H1 (cell line): ENCODE data around the gene FNDC7.

Experiments used
- JUN ChIP-seq: IDR thresholded peaks from 2 replicates; pipeline ENCODE4 v1.6.1; 2011; ENCODE audit warnings: low read depth, mild to moderate bottlenecking, improper control_type of control experiment, low read length
- JUND ChIP-seq: IDR thresholded peaks from 2 replicates; pipeline ENCODE4 v1.6.1; 2011; ENCODE audit warnings: mild to moderate bottlenecking, improper control_type of control experiment, low read length
- MAFK ChIP-seq: IDR thresholded peaks from 2 replicates; pipeline ENCODE4 v1.6.1; 2012; ENCODE audit warnings: low read depth, mild to moderate bottlenecking, improper control_type of control experiment, low read length
- POLR2A ChIP-seq, 2 experiments: IDR thresholded peaks; 1 replicate in 1 of 2; 2 replicates in 1 of 2; pipeline ENCODE4 v1.6.1; 2011; ENCODE audit warnings: low read depth in 2 of 2, low read length in 2 of 2, mild to moderate bottlenecking in 2 of 2; ENCODE audit errors: control extremely low read depth in 1 of 2
- POLR2AphosphoS5 ChIP-seq: IDR thresholded peaks from 2 replicates; pipeline ENCODE4 v1.6.1; 2011; ENCODE audit warnings: low read depth, low read length
- RFX5 ChIP-seq: IDR thresholded peaks from 2 replicates; pipeline ENCODE4 v1.6.1; 2011; ENCODE audit warnings: low read depth, low read length, improper control_type of control experiment, borderline replicate concordance
- RXRA ChIP-seq: IDR thresholded peaks from 2 replicates; pipeline ENCODE4 v1.6.1; 2011; ENCODE audit warnings: low read depth, mild to moderate bottlenecking, low read length, moderate library complexity; ENCODE audit not compliant: insufficient read depth
- SIX5 ChIP-seq: IDR thresholded peaks from 2 replicates; pipeline ENCODE4 v1.6.1; 2011; ENCODE audit warnings: mild to moderate bottlenecking, low read depth, low read length
- SUZ12 ChIP-seq: fragments of 200-600 bp; sonication (generic); IDR thresholded peaks from 2 replicates; pipeline ENCODE4 v1.6.1; 2012; ENCODE audit warnings: mild to moderate bottlenecking, inconsistent platforms, low read length, moderate library complexity, mixed read lengths
- TCF12 ChIP-seq: IDR thresholded peaks from 2 replicates; pipeline ENCODE4 v1.6.1; 2011; ENCODE audit warnings: low read depth, mild to moderate bottlenecking, low read length
- YY1 ChIP-seq: IDR thresholded peaks from 2 replicates; pipeline ENCODE4 v1.6.1; 2011; ENCODE audit warnings: low read depth, mild to moderate bottlenecking, low read length
- TF ChIP-seq, protein P1 (sequence below), 3 experiments: IDR thresholded peaks; 1 replicate in 2 of 3; 2 replicates in 1 of 3; pipeline versions ENCODE4 v1.5.1 to v1.6.1; 2011; ENCODE audit warnings: low read length in 3 of 3, mild to moderate bottlenecking in 3 of 3, inconsistent platforms in 2 of 3, low read depth in 1 of 3, moderate library complexity in 1 of 3; ENCODE audit not compliant: insufficient read depth in 1 of 3; ENCODE audit errors: control extremely low read depth in 1 of 3

DNA sequence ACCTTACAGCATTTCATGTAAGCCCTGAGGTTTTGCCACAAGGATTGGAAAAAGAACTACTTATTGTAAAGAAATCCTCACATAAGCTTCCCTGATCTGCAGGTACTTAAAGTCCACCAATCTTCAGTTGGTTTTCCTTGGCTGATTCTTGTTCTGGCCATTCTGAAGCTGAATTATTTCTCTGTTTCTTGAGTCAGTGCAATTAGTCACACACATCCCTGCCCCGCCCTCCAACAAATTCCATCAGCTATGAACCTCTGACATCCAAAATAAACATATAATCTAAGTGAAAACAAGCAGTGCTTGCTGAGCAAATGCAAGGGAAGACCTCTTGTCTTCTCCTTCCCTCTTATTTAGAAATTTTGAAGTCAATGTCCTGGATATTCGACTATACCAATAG lies 8.2 kb upstream of the FNDC7 start:
- TF ChIP-seq RFX5 = no peak
- no peak; a peak in 1 of 3 replicates for TF ChIP-seq POLR2A (IDR thresholded peaks at IDR 0.05; ENCODE audit: control extremely low read depth in 1 of 2, low read depth in 2 of 2, low read length in 2 of 2)
- TF ChIP-seq MAFK = no peak
- TF ChIP-seq, protein P1, sequence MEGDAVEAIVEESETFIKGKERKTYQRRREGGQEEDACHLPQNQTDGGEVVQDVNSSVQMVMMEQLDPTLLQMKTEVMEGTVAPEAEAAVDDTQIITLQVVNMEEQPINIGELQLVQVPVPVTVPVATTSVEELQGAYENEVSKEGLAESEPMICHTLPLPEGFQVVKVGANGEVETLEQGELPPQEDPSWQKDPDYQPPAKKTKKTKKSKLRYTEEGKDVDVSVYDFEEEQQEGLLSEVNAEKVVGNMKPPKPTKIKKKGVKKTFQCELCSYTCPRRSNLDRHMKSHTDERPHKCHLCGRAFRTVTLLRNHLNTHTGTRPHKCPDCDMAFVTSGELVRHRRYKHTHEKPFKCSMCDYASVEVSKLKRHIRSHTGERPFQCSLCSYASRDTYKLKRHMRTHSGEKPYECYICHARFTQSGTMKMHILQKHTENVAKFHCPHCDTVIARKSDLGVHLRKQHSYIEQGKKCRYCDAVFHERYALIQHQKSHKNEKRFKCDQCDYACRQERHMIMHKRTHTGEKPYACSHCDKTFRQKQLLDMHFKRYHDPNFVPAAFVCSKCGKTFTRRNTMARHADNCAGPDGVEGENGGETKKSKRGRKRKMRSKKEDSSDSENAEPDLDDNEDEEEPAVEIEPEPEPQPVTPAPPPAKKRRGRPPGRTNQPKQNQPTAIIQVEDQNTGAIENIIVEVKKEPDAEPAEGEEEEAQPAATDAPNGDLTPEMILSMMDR (IDR thresholded peaks at IDR 0.05; ENCODE audit: control extremely low read depth in 1 of 3, insufficient read depth in 1 of 3, low read depth in 1 of 3, low read length in 3 of 3) = no peak
- no peak for TF ChIP-seq RXRA
- TF ChIP-seq POLR2AphosphoS5 = no peak
- TF ChIP-seq TCF12 = no peak
- TF ChIP-seq YY1 = no peak
- no peak for TF ChIP-seq JUND
- TF ChIP-seq SIX5 = no peak
- TF ChIP-seq SUZ12 = no peak
- no peak for TF ChIP-seq JUN
